ENCODE results near the gene GFER. TPM values are rescaled to one million over a fixed set of nuclear protein-coding genes. Genes with fewer than 3 reads are reported as not detected.

Gene GFER
- total RNA-seq, 1 donor from 2014 or later: 31.6 TPM

- ChIA-PET CTCF (interaction anchor here (3.0 kb wide), 1 partner anchor 139 kb away, joined by 25 read pairs; no protein-coding TSS in a partner anchor), POLR2A (interaction anchor here (0.5 to 1.5 kb wide), 3 partner anchors 10 to 224 kb away, joined by 3 to 10 read pairs (median 5); partner anchors contain the start of gene TRAF7)
- H3K4me1 Mint-ChIP-seq: peaks cover 17% of the 10 kb centered on the region
- H3K27me3 Mint-ChIP-seq: no peaks in the 10 kb centered on the region
- H3K4me3 Mint-ChIP-seq: no peak overlapping the region
- ATAC-seq (ENCODE audit: low read depth): no peak
- no peak for DNase-seq
- peaks cover 51% of the 10 kb centered on the region for H3K36me3 Mint-ChIP-seq (ENCODE audit: low read depth)
- no peak overlapping the region for H3K27ac Mint-ChIP-seq
- H3K9me3 Mint-ChIP-seq: no peaks in the 10 kb centered on the region
- intact Hi-C loops (cut with micrococcal nuclease): loop anchor here (5.0 kb wide), 1 partner anchor 501 kb away; no protein-coding TSS in a partner anchor
- TF ChIP-seq, protein P1, sequence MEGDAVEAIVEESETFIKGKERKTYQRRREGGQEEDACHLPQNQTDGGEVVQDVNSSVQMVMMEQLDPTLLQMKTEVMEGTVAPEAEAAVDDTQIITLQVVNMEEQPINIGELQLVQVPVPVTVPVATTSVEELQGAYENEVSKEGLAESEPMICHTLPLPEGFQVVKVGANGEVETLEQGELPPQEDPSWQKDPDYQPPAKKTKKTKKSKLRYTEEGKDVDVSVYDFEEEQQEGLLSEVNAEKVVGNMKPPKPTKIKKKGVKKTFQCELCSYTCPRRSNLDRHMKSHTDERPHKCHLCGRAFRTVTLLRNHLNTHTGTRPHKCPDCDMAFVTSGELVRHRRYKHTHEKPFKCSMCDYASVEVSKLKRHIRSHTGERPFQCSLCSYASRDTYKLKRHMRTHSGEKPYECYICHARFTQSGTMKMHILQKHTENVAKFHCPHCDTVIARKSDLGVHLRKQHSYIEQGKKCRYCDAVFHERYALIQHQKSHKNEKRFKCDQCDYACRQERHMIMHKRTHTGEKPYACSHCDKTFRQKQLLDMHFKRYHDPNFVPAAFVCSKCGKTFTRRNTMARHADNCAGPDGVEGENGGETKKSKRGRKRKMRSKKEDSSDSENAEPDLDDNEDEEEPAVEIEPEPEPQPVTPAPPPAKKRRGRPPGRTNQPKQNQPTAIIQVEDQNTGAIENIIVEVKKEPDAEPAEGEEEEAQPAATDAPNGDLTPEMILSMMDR (IDR thresholded peaks at IDR 0.05): no peak
These were observed 17.7 kb downstream of the GFER start for GRCh38 chr16:2001456-2002355.

DNA sequence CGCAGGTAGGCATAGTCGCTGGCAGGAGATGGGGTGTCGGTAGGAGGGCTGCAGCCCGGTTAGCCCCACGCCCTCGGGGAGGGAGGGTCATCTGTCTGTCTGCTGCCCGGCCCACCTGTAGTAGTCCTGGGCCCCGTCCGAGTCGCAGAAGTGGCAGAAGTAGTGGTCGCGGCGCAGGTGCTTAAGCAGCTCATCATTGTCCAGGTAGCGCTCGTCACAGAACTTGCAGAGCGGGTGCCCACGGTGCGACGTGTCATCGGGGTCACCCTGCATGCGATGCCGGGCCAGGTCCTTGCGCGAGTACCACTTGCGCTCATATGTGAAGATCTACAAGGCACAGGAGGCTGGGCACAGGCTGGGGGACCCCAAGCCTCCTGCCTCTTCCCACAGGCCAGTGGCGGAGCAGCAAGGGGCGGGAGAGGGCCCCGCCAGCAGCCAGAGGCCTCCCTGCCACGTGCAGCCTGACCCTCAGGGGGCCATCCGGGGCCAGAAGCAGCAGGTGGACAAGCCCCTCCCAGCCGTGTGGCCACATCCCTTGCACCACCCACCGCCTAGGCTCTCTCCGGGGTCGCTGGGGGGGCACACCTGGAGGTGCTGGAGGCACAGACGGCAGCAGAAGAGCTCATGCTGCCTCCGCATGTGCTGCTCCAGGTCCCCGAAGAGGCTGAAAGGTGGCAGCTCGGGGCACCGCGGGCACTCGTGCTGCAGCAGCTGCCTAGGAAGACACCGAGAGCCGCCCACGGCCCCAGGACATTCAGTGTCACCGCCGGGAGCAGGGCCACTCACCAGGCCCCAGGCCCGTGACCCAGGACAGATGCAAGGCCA is 18.6 kb downstream of the GFER start:
- Mint-ChIP-seq H3K27me3 (no peaks in the 10 kb centered on the region), H3K27ac (no peak overlapping the region), H3K4me1 (peaks cover 24% of the 10 kb centered on the region), H3K9me3 (no peaks in the 10 kb centered on the region), H3K36me3 (ENCODE audit: low read depth) (peaks cover 45% of the 10 kb centered on the region), H3K4me3 (no peak overlapping the region)
- no peak for DNase-seq
- CTCF ChIA-PET: interaction anchor here (1.1 to 3.0 kb wide), 3 partner anchors 138 to 152 kb away, joined by 3 to 25 read pairs (median 14); partner anchors contain the start of gene TRAF7
- no peak for ATAC-seq (ENCODE audit: low read depth)
- TF ChIP-seq, protein P1 (IDR thresholded peaks at IDR 0.05): no peak
- POLR2A ChIA-PET: interaction anchor here (0.6 to 3.3 kb wide), 5 partner anchors 38 to 707 kb away, joined by 3 to 36 read pairs (median 4); partner anchors contain the start of genes NTHL1, RPS2, TRAF7 and TSC2
- intact Hi-C loops (cut with micrococcal nuclease): loop anchor here (5.0 kb wide), 1 partner anchor 500 kb away; no protein-coding TSS in a partner anchor

GRCh38 chr16:2003231-2003826 is 19.3 kb downstream of the GFER start:
- TF ChIP-seq, protein P1 (IDR thresholded peaks at IDR 0.05): no peak
- POLR2A ChIA-PET: interaction anchor here (0.6 to 3.3 kb wide), 7 partner anchors 12 to 707 kb away, joined by 3 to 36 read pairs (median 5); partner anchors contain the start of genes NOXO1, NTHL1, RPS2 and TRAF7
- H3K27me3 Mint-ChIP-seq: no peaks in the 10 kb centered on the region
- no peak overlapping the region for H3K4me3 Mint-ChIP-seq
- H3K36me3 Mint-ChIP-seq (ENCODE audit: low read depth): peaks cover 41% of the 10 kb centered on the region
- H3K9me3 Mint-ChIP-seq: no peaks in the 10 kb centered on the region
- H3K4me1 Mint-ChIP-seq: peaks cover 31% of the 10 kb centered on the region
- intact Hi-C loops (cut with micrococcal nuclease): loop anchor here (5.0 kb wide), 1 partner anchor 499 kb away; no protein-coding TSS in a partner anchor
- H3K27ac Mint-ChIP-seq: no peak overlapping the region
- no peak for DNase-seq
- ATAC-seq (ENCODE audit: low read depth): no peak
- CTCF ChIA-PET: interaction anchor here (0.6 to 3.0 kb wide), 12 partner anchors 10 to 483 kb away, joined by 3 to 25 read pairs (median 4); partner anchors contain the start of genes NPW, NTHL1, TRAF7 and TSC2

GRCh38 chr16:2003827-2004641 is 20.0 kb downstream of the GFER start:
- Mint-ChIP-seq H3K4me3 (no peak overlapping the region), H3K9me3 (no peaks in the 10 kb centered on the region), H3K36me3 (ENCODE audit: low read depth) (peaks cover 36% of the 10 kb centered on the region), H3K27ac (no peak overlapping the region), H3K4me1 (peaks cover 38% of the 10 kb centered on the region), H3K27me3 (no peaks in the 10 kb centered on the region)
- intact Hi-C loops (cut with micrococcal nuclease): loop anchor here (1.0 to 5.0 kb wide), 3 partner anchors 12 to 498 kb away; no protein-coding TSS in a partner anchor
- DNase-seq (peak; percentile 80), ATAC-seq (ENCODE audit: low read depth) (peak; percentile 99)
- TF ChIP-seq, protein P1 (IDR thresholded peaks at IDR 0.05): peak; percentile 47
- POLR2A ChIA-PET: interaction anchor here (0.9 to 3.3 kb wide), 7 partner anchors 13 to 150 kb away, joined by 3 to 36 read pairs (median 6); partner anchors contain the start of genes NOXO1, NTHL1, RAB26 and RPS2
- CTCF ChIA-PET: interaction anchor here (0.6 to 3.0 kb wide), 16 partner anchors 10 to 483 kb away, joined by 3 to 25 read pairs (median 4); partner anchors contain the start of genes ECI1, GFER, NPW and NTHL1
